Stimulated activated CD8-positive, alpha-beta memory T cell treated with anti-CD3 and anti-CD28 coated beads, Interleukin-12 subunit alpha, Interleukin-12 subunit beta, amount 100 ng/mL, for 4 hours (primary cell): ENCODE results near the gene CDH9.

Source experiments
- DNase-seq: peaks from one replicate; pipeline ENCODE4 v3.0.0-alpha.2; 2020; ENCODE audit warnings: low read depth

The CDH9 gene, protein sequence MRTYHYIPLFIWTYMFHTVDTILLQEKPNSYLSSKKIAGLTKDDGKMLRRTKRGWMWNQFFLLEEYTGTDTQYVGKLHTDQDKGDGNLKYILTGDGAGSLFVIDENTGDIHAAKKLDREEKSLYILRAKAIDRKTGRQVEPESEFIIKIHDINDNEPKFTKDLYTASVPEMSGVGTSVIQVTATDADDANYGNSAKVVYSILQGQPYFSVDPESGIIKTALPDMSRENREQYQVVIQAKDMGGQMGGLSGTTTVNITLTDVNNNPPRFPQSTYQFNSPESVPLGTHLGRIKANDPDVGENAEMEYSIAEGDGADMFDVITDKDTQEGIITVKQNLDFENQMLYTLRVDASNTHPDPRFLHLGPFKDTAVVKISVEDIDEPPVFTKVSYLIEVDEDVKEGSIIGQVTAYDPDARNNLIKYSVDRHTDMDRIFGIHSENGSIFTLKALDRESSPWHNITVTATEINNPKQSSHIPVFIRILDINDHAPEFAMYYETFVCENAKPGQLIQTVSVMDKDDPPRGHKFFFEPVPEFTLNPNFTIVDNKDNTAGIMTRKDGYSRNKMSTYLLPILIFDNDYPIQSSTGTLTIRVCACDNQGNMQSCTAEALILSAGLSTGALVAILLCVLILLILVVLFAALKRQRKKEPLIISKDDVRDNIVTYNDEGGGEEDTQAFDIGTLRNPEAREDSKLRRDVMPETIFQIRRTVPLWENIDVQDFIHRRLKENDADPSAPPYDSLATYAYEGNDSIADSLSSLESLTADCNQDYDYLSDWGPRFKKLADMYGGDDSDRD

DNA sequence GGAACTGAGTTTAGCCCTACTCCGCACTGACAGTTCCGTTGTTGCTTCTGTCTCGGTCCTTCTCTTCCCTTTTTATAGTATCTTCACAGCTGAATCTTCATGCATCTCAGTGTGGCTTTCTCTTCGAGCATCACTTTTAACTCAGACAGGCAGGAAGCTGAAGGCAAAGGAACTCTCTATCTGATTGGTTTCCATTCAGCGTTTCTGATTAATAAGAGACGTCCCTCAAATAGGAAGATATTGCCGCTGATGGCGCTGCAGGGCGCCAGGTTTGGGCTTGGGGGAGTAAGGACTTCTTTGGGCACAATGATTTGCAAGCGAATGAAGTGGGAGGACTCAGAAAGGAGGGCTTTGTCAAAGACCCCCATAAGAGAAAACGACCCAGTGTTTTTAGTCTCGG, at the start of gene CDH9:
Gene CDH9, minus strand, starts transcription at position 111 of the 400 bp plus-strand sequence. CDS start 50,253 bp downstream, outside the sequence.
- DNase-seq: no peak

- no peak for DNase-seq
These were observed 49.4 kb upstream of the CDH9 start for GRCh38 chr5:27087747-27088146.

DNA sequence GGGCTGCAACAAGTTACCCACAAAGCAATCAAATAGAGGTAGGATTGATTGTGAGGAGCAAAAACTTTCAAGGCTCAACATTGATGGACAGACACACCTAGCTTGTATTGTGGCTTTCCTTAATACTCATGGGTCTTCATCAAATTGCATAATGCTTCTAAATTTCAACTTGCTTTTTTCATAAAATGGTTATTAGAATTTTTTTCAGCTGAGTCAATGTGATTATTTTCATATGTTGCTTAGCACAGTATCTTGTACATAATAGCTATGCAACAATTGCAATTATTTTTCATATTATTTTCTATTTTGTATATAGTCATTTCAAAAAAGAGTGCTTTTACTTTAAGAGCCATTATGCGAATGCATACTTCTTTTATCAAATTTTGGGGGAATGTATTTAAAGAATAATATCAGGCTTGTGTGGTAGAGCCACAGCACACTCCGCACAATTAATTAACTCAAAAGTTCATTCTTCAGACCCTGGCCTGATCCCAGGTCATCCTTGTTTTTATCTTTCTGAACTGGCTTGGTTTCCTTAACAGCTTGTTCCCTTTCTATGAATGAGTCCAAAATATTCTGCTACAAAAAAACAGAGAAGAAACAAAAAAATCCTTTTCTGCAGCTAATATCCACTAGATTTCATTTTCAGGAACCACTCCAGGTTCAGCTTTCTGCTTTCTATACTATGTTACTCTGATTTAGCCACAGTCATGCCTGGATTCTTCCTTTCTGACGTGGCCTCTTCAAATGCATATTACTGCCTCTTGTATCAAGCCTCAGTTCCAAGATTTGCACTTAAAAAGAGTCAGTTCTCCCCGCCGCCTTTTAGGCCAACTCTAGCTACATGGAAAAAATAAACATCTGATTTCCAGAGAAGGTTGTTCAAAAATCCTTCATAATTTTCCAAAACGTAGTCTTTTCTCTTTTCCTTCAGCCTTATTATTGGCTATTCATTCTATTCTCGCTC, 45.3 kb upstream of the CDH9 start:
- DNase-seq: no peak

GRCh38 chr5:27080147-27080546, 41.8 kb upstream of the CDH9 start:
- DNase-seq: no peak

DNA sequence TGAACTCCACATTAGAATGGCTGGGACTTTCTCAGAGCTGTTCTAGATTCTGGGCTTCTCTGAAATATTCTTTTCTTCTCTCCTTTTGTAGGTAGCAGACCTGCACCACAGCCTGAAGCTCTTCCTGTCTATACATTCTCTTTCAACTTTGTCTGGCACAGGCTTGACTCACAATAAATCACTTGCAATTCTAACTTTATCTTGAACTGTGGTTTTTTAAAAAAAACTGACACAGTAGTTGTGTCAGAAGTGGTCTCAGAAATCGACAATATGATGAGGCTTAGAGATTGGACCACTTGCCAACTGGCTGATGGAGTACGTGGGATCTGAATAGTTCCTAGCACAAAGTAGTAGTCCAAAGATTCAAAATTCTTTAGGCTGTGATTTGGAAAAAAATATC, 24.1 kb upstream of the CDH9 start:
- DNase-seq: no peak

GRCh38 chr5:27048510-27048909, 10.1 kb upstream of the CDH9 start:
- no peak for DNase-seq

GRCh38 chr5:27041372-27041771, 3.0 kb upstream of the CDH9 start:
- no peak for DNase-seq

DNA sequence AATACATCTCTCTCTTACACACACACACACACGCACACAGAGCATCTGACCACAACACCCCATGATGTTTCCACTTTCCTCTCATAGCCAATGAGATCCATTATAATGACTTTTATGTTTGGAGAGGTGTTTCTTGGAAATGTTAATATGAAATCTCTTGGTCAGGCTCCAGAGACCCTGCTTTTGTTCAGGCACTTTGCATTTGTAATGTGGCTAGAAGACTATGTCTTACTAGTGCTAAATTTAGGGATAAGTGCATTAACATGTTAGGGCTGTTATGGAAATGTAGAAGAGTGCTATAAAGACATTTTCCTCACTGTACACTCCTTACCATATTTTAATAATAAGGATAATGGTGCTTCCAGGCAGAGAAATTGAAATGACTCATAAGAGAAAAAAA, 3.8 kb downstream of the CDH9 start:
- no peak for DNase-seq

DNA sequence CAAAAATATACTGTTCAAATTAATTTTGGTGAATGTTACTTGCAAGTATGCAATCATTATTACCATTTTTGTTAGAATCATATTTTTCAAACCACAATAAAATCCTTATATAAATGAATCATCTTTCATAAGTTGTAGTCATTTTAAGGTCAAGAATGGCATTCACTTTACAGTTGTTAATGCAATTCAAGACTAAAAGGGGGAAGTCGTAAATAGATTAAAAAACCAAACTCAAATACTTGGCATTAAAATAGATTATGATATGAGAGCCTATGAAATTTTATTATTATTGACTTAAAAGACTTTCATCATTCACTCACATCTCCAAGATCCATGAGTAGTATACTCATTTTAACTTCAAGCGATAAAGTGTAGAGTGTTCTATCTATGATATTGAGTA, 11.6 kb downstream of the CDH9 start:
- no peak for DNase-seq

- no peak for DNase-seq
These were observed 12.3 kb downstream of the CDH9 start for GRCh38 chr5:27026063-27026462.

GRCh38 chr5:27021471-27021870, 16.9 kb downstream of the CDH9 start:
- DNase-seq: no peak

DNA sequence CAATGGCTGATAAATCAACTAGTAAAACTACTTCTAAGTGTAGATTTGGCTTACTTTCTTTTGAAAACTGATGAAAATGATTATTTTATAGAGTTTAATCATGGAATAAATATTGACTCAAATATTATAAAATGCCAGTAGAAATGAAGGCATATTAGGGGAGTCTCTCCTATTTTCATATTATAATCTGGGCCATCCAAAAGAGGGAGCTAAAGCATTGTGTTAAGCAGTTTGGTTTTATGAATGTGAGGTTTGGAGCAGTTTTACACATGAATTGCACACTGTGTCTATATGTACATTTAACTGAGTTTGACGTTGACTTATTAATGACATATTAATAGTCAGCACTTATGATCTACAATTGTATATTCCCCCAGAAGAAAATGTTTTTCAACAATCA, 17.4 kb downstream of the CDH9 start:
- no peak for DNase-seq

DNA sequence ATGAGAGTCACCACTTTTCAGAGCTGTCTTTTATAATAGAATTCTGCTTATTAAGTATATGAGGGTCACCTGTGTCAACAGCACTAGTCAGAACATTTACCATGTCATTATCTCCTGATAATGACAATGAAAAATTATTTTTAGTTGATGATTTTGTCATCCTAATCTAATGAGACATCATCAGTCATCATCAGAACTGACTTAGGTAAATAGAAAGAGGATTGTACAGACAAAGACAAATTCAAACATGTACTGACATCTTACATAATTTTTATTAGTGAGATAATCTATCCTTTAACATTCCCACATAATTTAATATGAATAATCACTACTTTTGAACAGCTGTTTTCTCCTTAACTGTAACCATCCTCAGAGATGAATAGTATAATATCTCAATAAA, 22.6 kb downstream of the CDH9 start:
- no peak for DNase-seq

GRCh38 chr5:27011274-27011673, 27.1 kb downstream of the CDH9 start:
- no peak for DNase-seq

DNA sequence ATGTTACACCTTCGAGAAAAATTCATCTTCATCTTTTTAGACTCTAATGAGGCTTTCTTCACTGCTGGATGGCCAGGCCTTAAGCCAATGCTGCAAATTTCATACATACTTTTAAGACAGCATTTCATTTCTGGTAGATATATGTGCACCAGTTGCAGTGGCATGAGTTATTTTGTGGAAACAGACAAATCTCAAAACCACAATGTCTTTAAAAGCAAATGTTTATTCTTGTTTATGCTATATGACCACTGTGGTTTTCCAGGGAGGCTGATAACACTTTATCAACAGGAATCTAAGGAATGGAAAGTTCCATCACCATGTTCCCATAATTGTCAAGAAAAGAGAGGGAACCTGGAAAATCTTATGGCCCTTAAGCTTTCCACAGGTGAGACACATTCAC, 27.7 kb downstream of the CDH9 start:
- no peak for DNase-seq

- DNase-seq: no peak
These were observed 28.9 kb downstream of the CDH9 start for GRCh38 chr5:27009540-27009915.

- no peak for DNase-seq
These were observed 29.5 kb downstream of the CDH9 start for GRCh38 chr5:27008604-27009539.

GRCh38 chr5:27007121-27007520, 31.3 kb downstream of the CDH9 start:
- DNase-seq: no peak

DNA sequence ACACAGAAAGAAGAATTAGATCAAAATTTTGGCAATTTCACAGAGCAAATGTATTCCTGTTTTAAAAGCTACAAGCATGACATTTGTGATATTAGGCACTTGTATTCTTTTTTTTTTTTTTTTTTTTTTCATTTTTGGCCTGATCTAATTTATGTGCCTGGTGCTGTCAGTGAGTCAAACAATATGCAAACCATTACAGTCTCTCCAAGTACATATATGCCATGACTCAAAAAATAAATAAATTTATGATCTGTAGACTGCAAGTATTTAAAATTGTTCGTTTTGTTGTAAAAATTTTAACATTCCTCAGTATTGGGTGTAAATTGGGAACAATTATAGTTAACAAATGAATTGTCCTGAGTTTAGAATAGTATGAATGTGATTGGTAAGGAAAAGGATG, 51.4 kb downstream of the CDH9 start:
- no peak for DNase-seq

DNA sequence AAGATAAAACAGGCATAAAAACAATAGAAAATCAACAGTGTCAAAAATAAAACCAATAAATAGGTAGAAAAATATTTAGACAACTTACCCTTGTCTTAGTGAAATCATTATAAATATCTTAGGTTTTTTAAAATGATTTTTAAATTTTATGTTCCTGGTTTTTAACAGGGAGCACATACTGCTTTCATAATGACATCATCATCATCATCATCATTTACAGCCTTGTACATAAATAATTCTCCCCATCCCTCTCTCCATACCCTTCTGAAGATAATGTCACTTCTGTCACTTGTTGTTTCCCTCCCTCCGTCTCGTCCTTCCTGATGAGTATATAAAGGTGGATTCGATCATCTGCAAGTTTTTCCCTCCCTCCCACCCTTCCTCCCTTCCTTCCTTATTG, 56.6 kb downstream of the CDH9 start:
- no peak for DNase-seq

- DNase-seq: no peak
These were observed 79.1 kb downstream of the CDH9 start for GRCh38 chr5:26959290-26959689.
